MM.1S (cell line): Measurements from ENCODE around the gene UGT2B7.

ENCODE experiments used
- DNase-seq: peaks from one replicate; pipeline ENCODE4 v3.0.0-alpha.2; 2015
- H2AFZ ChIP-seq: fragments of 300-600 bp; sonication (generic); 2 replicates; pipeline ENCODE4 v1.6.0; 2016; ENCODE audit warnings: antibody characterized with exemption, low read length
- H3F3A ChIP-seq: fragments of 300-600 bp; sonication (generic); 2 replicates; pipeline ENCODE4 v1.6.1; 2016; ENCODE audit warnings: mild to moderate bottlenecking, antibody characterized with exemption, low read length, moderate library complexity, mixed read lengths; ENCODE audit not compliant: insufficient read depth
- H3K27ac ChIP-seq: fragments of 300-600 bp; sonication (generic); 2 replicates; pipeline ENCODE4 v1.5.1; 2016; ENCODE audit warnings: mild to moderate bottlenecking, low read length
- H3K27me3 ChIP-seq: fragments of 300-600 bp; sonication (generic); replicated peaks from 2 replicates; pipeline ENCODE4 v1.6.0; 2016; ENCODE audit warnings: low read length; ENCODE audit not compliant: insufficient read depth
- H3K36me3 ChIP-seq: fragments of 300-600 bp; sonication (generic); replicated peaks from 2 replicates; pipeline ENCODE4 v1.6.1; 2016; ENCODE audit warnings: mild to moderate bottlenecking, low read length, mixed read lengths; ENCODE audit not compliant: insufficient read depth
- H3K4me1 ChIP-seq: fragments of 300-600 bp; sonication (generic); 2 replicates; pipeline ENCODE4 v1.6.1; 2016; ENCODE audit warnings: low read length, mixed read lengths
- H3K4me2 ChIP-seq: fragments of 300-600 bp; sonication (generic); 2 replicates; pipeline ENCODE4 v1.6.0; 2016; ENCODE audit warnings: low read depth, low read length
- H3K4me3 ChIP-seq: fragments of 300-600 bp; sonication (generic); 2 replicates; pipeline ENCODE4 v1.5.1; 2016; ENCODE audit warnings: low read length, mixed read lengths
- H3K79me2 ChIP-seq: fragments of 300-600 bp; sonication (generic); 2 replicates; pipeline ENCODE4 v1.6.1; 2016; ENCODE audit warnings: mixed run types, low read length, mixed read lengths
- H3K9ac ChIP-seq: fragments of 300-600 bp; sonication (generic); 2 replicates; pipeline ENCODE4 v1.6.1; 2016; ENCODE audit warnings: low read length, mixed read lengths
- H3K9me2 ChIP-seq: fragments of 300-600 bp; sonication (generic); replicated peaks from 2 replicates; pipeline ENCODE4 v1.6.1; 2016; ENCODE audit warnings: mild to moderate bottlenecking, low read length, mixed read lengths; ENCODE audit not compliant: insufficient read depth
- H3K9me3 ChIP-seq: fragments of 300-600 bp; sonication (generic); replicated peaks from 2 replicates; pipeline ENCODE4 v1.6.1; 2016; ENCODE audit warnings: mild to moderate bottlenecking, low read length, mixed read lengths; ENCODE audit not compliant: insufficient read depth
- H4K20me1 ChIP-seq: fragments of 300-600 bp; sonication (generic); 2 replicates; pipeline ENCODE4 v1.6.1; 2016; ENCODE audit warnings: mild to moderate bottlenecking, low read length, moderate library complexity, mixed read lengths; ENCODE audit not compliant: insufficient read depth
- EZH2 ChIP-seq: fragments of 300-600 bp; sonication (generic); optimal IDR thresholded peaks from 2 replicates; pipeline ENCODE3; 2017; ENCODE audit warnings: low read depth, mild to moderate bottlenecking, antibody characterized with exemption, low read length, mixed read lengths
- EZH2phosphoT487 ChIP-seq: fragments of 300-600 bp; sonication (generic); IDR thresholded peaks from 2 replicates; pipeline ENCODE4 v1.6.1; 2018; ENCODE audit warnings: antibody characterized with exemption, low read length
- TF ChIP-seq, protein P1 (sequence below): fragments of 300-600 bp; sonication (generic); IDR thresholded peaks from 2 replicates; pipeline ENCODE4 v1.5.1; 2016; ENCODE audit warnings: antibody characterized with exemption, low read length, mixed read lengths

UGT2B7 gene

DNA sequence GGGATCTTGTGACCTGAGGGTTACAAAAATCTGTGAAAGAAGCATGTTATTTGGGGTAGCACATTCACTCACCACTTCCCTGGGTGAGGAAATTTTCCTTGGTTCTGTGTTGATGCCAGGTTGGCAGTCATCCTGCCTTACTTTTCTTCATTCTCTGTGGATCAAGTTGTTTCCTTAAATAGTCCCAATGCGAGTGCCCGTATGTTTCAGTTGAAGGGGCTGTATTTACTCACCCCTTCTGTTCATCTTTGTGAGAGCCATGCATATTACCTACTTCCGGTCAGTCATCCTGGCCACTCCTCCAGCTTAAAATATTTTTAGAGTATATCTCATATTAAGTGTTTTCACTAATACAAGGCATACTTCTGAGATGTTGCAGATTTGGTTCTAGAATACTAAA lies 2.6 kb upstream of the UGT2B7 start:
- no peaks in the 10 kb centered on the region for H3F3A ChIP-seq
- no peaks in the 10 kb centered on the region for H4K20me1 ChIP-seq
- no peak overlapping the region for H3K4me2 ChIP-seq
- no peak for DNase-seq
- no peaks in the 10 kb centered on the region for H3K4me1 ChIP-seq
- H3K4me3 ChIP-seq, result no peak overlapping the region
- H3K9ac ChIP-seq, result no peak overlapping the region
- H2AFZ ChIP-seq, result no peak overlapping the region
- H3K9me3 ChIP-seq, result no peaks in the 10 kb centered on the region
- no peaks in the 10 kb centered on the region for H3K27me3 ChIP-seq
- H3K9me2 ChIP-seq, result 0 out of 2 replicates have a peak, but pooled peaks cover under 1% of the 10 kb centered on the region
- no peak overlapping the region for H3K27ac ChIP-seq
- no peak for TF ChIP-seq EZH2phosphoT487
- no peak for TF ChIP-seq EZH2
- TF ChIP-seq, protein P1, sequence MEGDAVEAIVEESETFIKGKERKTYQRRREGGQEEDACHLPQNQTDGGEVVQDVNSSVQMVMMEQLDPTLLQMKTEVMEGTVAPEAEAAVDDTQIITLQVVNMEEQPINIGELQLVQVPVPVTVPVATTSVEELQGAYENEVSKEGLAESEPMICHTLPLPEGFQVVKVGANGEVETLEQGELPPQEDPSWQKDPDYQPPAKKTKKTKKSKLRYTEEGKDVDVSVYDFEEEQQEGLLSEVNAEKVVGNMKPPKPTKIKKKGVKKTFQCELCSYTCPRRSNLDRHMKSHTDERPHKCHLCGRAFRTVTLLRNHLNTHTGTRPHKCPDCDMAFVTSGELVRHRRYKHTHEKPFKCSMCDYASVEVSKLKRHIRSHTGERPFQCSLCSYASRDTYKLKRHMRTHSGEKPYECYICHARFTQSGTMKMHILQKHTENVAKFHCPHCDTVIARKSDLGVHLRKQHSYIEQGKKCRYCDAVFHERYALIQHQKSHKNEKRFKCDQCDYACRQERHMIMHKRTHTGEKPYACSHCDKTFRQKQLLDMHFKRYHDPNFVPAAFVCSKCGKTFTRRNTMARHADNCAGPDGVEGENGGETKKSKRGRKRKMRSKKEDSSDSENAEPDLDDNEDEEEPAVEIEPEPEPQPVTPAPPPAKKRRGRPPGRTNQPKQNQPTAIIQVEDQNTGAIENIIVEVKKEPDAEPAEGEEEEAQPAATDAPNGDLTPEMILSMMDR, result no peak
- no peaks in the 10 kb centered on the region for H3K79me2 ChIP-seq
- H3K36me3 ChIP-seq, result no peaks in the 10 kb centered on the region

DNA sequence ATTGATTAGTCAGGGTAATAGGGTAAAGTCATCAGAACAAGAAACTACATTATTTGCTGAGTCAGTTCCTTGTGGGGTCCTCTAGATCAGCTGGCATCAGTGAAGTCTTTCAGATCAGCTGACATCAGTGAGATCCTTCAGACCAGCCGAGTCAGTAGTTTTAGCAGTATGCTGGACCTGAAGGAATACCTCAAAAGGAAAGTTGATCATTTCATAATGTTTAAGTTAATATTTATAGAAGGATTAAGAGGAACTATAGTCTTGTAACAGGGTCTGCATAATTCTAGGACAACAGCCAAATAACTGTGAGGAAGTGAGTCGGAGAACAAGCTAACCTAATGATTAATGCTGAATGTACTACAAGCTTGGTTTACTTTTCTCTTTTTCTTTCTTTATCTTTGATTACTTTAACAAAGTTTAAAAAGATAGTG lies 958 bp upstream of the UGT2B7 start:
- no peak for TF ChIP-seq EZH2phosphoT487
- TF ChIP-seq EZH2, result no peak
- TF ChIP-seq, protein P1, result no peak
- Histone ChIP-seq H3K4me3 (no peak overlapping the region), H3K9ac (no peak overlapping the region), H2AFZ (no peak overlapping the region), H3K27ac (no peak overlapping the region), H3K79me2 (no peaks in the 10 kb centered on the region), H3K27me3 (no peaks in the 10 kb centered on the region), H3K4me2 (no peak overlapping the region), H3F3A (no peaks in the 10 kb centered on the region), H4K20me1 (no peaks in the 10 kb centered on the region), H3K9me2 (no peaks in the 10 kb centered on the region), H3K9me3 (no peaks in the 10 kb centered on the region), H3K36me3 (no peaks in the 10 kb centered on the region), H3K4me1 (no peaks in the 10 kb centered on the region)
- DNase-seq, result no peak

GRCh38 chr4:69096810-69097209 lies 536 bp downstream of the UGT2B7 start:
- Histone ChIP-seq H3K27ac (no peak overlapping the region), H3K4me1 (no peaks in the 10 kb centered on the region), H2AFZ (no peak overlapping the region), H3K9me3 (no peaks in the 10 kb centered on the region), H3K9ac (no peak overlapping the region), H3K4me3 (no peak overlapping the region), H3F3A (no peaks in the 10 kb centered on the region), H4K20me1 (no peaks in the 10 kb centered on the region), H3K27me3 (no peaks in the 10 kb centered on the region), H3K4me2 (no peak overlapping the region), H3K36me3 (no peaks in the 10 kb centered on the region), H3K9me2 (no peaks in the 10 kb centered on the region), H3K79me2 (no peaks in the 10 kb centered on the region)
- no peak for DNase-seq
- TF ChIP-seq EZH2 (no peak), EZH2phosphoT487 (no peak)
- TF ChIP-seq, protein P1, result no peak
